Calu3 (cell line): ENCODE data around the gene CXXC5. TPM values are rescaled to one million over a fixed set of nuclear protein-coding genes. Genes with fewer than 3 reads are reported as not detected.

Source experiments
- BruUV-seq: library from RNA; stranded (reverse); fragments of 400-500 nt; replicated peaks from 2 replicates; lab custom pipeline; 2021; lab: Mats Ljungman, UMichigan
- CTCF ChIA-PET: fragments of 300-600 bp; sonication (Branson Sonifier 250); formaldehyde crosslinking; loops from one replicate; lab custom pipeline; 2022; ENCODE audit warnings: antibody characterized with exemption; lab: Charles Lee
- DNase-seq: peaks from one replicate; pipeline ENCODE4 v3.0.0; 2022
- H3K27ac Mint-ChIP-seq: one replicate; pipeline ENCODE4 v1.8.0; 2022; ENCODE audit warnings: mixed read lengths; ENCODE audit not compliant: unreplicated experiment
- H3K27me3 Mint-ChIP-seq: one replicate; pipeline ENCODE4 v1.8.0; 2022; ENCODE audit warnings: mixed read lengths; ENCODE audit not compliant: unreplicated experiment
- H3K36me3 Mint-ChIP-seq: one replicate; pipeline ENCODE4 v1.8.0; 2022; ENCODE audit warnings: mild to moderate bottlenecking, moderate library complexity, mixed read lengths; ENCODE audit not compliant: insufficient read depth, unreplicated experiment
- H3K4me1 Mint-ChIP-seq: one replicate; pipeline ENCODE4 v1.8.0; 2022; ENCODE audit warnings: mild to moderate bottlenecking, low read depth, mixed read lengths; ENCODE audit not compliant: unreplicated experiment
- H3K4me3 Mint-ChIP-seq: one replicate; pipeline ENCODE4 v1.8.0; 2022; ENCODE audit warnings: mild to moderate bottlenecking, low read depth, moderate library complexity, mixed read lengths; ENCODE audit not compliant: unreplicated experiment
- H3K9me3 Mint-ChIP-seq: one replicate; pipeline ENCODE4 v1.8.0; 2022; ENCODE audit warnings: low read depth, mixed read lengths; ENCODE audit not compliant: unreplicated experiment
- CTCF ChIP-seq: fragments of 200-600 bp; IDR thresholded peaks from one replicate; pipeline ENCODE4 v1.8.0; 2022; ENCODE audit warnings: antibody characterized with exemption; ENCODE audit not compliant: unreplicated experiment
- intact Hi-C: fragments of 100-400 bp; cut with micrococcal nuclease; formaldehyde crosslinking; loops from one replicate; pipeline ENCODE4 v1.10.0; 2022; ENCODE audit not compliant: unreplicated experiment
- total RNA-seq: library from RNA; stranded (reverse); gene quantifications from 2 replicates; pipeline ENCODE4 v1.2.3, GENCODE V29; 2022

Gene CXXC5
- total RNA-seq, 1 experiment from 2014 or later: 69.1 TPM

- Mint-ChIP-seq H3K4me1 (peaks cover 86% of the 10 kb centered on the region), H3K27me3 (no peaks in the 10 kb centered on the region), H3K9me3 (no peaks in the 10 kb centered on the region), H3K4me3 (peak overlapping the region; percentile 33), H3K36me3 (peaks cover 70% of the 10 kb centered on the region), H3K27ac (peak overlapping the region; percentile 85)
- intact Hi-C loops: loop anchor here (10.0 kb wide), 1 partner anchor 226 kb away; no protein-coding TSS in a partner anchor
- no TSS peak for BruUV-seq
- CTCF ChIA-PET: interaction anchor here (0.8 to 7.8 kb wide), 6 partner anchors 9 to 136 kb away, joined by 3 to 102 read pairs (median 26); partner anchors contain the start of gene CXXC5
- TF ChIP-seq CTCF: no peak
- DNase-seq: no peak
Observed at GRCh38 chr5:139638736-139639618, 9.2 kb upstream of the CXXC5 start.

- Mint-ChIP-seq H3K27me3 (no peaks in the 10 kb centered on the region), H3K9me3 (no peaks in the 10 kb centered on the region), H3K36me3 (peaks cover 66% of the 10 kb centered on the region), H3K4me1 (peaks cover 94% of the 10 kb centered on the region), H3K27ac (peak overlapping the region; percentile 40), H3K4me3 (no peak overlapping the region)
- TF ChIP-seq CTCF: no peak
- intact Hi-C loops: loop anchor here (10.0 kb wide), 1 partner anchor 225 kb away; no protein-coding TSS in a partner anchor
- no peak for DNase-seq
- BruUV-seq: no TSS peak
- CTCF ChIA-PET: interaction anchor here (1.1 to 1.5 kb wide), 2 partner anchors 20 to 25 kb away, joined by 4 read pairs; no protein-coding TSS in a partner anchor
Observed at GRCh38 chr5:139639619-139640380, 8.3 kb upstream of the CXXC5 start.

- BruUV-seq: no TSS peak
- Mint-ChIP-seq H3K27me3 (no peaks in the 10 kb centered on the region), H3K27ac (no peak overlapping the region), H3K4me3 (no peak overlapping the region), H3K36me3 (peaks cover 59% of the 10 kb centered on the region), H3K4me1 (peaks cover 95% of the 10 kb centered on the region), H3K9me3 (no peaks in the 10 kb centered on the region)
- intact Hi-C loops: no loop called here
- TF ChIP-seq CTCF: no peak
- CTCF ChIA-PET: interaction anchor here (1.1 kb wide), 1 partner anchor 24 kb away, joined by 4 read pairs; no protein-coding TSS in a partner anchor
- DNase-seq: no peak
Observed at GRCh38 chr5:139640421-139641115, 7.6 kb upstream of the CXXC5 start.
